HG03378 (cell line): ENCODE data around the gene NPAS3.
A peak's percentile ranks its signal among the peaks of the same experiment; 100 is the strongest.

Experiments
- ATAC-seq: cut with Tn5 transposase; IDR thresholded peaks from one replicate; pipeline ENCODE4 v1.9.1; 2021; ENCODE audit warnings: mild to moderate bottlenecking, moderate library complexity; ENCODE audit not compliant: unreplicated experiment

NPAS3 gene

DNA sequence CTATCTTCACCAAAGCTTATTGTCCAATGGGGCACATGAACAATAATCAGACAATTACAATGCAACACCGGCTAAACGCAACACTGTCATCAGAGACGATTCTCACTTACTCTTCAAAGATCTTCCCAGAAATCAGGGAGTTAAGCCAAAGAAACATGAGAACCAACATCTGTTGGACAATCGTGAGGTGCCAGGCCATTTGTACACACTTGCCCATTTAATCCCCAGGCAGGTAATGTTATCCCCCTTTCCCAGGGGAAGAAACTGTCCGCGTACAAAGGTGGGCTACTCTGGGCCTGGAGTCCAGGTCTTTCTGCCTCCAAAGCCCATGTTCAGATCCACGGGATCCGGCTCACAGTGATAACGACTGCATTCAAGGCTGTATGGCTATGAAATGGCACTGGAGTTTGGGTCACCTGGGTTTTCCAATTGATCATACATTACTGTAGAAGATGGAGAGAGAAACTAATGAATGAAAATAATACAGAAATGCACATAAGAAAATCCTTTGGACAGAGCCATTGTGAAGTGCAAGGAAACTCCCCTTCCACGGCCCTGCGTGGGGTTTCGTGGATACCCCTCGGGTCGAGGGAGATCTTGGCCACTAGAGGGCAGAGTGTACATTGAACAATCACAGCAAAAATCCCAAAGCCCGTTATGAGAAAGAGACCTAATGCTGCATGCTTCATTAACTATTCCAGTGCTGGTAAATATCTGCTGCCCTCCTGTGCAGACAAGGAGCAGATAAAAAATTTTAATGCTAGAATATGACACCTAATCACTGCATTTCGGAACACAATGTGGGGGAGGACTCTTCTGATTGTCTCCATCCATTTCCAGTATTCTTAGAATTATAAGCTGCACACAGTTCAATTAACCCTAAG is 900.8 kb downstream of the NPAS3 start:
- ATAC-seq = peak; percentile 59

GRCh38 chr14:33840797-33841196 is 902.1 kb downstream of the NPAS3 start:
- no peak for ATAC-seq

DNA sequence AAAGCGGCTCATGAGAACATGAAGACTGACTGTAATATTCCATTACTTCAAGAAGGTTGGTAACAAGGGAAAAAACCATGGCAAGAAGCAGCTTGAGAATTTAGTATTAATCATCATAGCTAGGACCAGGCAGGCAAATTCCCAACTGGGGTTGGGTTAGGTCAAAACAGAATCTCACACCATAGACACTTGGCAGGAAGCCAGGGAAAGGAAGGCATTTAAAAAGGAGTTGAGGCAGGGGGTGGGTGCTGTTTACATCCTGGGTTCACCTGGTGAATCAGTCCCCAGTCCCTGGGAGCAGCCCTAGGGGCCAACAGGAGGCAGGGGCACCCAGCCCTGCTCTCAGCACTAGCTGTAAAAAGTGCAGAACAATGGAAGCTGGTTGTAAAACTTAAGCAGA is 903.6 kb downstream of the NPAS3 start:
- no peak for ATAC-seq

GRCh38 chr14:33844118-33844517 is 905.4 kb downstream of the NPAS3 start:
- no peak for ATAC-seq

DNA sequence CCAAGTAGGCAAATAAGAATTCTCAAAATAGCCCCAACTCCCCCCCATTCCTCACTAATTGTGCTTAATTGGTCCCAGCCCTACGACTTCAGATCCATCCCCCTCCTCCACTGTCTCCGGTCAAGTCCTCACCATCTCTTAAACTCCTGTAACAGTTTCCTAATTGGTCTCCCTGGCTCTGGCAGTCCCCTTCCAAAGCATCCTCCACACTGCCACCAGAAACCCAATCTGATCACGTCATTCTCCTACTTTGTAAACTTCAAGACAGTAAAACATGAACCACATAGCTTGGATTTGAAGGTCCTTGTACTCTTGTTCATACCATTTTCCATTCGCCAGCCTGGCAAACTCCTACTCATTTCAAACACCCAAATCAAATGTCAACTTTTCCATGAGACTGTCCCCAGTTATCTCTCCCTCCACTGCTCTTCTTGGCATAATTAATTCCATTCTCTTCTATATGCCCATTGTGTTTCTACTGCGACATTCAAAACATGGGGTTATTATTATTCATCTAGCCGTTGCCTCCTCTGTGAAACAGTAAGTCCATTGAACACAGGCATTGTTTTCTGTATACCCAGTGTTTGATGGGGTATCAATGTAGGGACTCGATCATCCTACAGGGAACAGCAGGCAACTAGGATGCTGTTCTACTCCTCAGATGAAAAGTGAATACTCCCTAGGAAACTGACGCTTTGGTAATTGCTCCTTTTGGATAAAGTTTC is 907.6 kb downstream of the NPAS3 start:
- ATAC-seq = no peak

DNA sequence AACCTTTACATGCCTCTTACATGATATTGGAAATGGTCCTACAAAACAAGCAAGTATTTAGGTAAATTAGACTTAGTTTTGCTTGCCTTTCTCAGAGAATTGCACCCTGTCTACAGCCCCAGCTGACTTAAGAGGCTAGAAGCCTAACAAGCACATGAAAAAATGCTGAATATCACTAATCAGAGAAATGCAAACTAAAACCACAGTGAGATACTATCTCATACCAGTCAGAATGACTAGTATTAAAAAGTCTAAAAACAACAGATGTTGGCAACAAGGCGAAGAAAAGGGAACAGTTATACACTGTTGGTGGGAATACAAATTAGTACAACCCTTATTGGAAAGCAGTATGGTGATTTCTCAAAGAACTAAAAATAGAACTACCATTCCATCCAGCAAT is 908.4 kb downstream of the NPAS3 start:
- no peak for ATAC-seq

- no peak for ATAC-seq
These were observed 909.3 kb downstream of the NPAS3 start for GRCh38 chr14:33848009-33848408.

DNA sequence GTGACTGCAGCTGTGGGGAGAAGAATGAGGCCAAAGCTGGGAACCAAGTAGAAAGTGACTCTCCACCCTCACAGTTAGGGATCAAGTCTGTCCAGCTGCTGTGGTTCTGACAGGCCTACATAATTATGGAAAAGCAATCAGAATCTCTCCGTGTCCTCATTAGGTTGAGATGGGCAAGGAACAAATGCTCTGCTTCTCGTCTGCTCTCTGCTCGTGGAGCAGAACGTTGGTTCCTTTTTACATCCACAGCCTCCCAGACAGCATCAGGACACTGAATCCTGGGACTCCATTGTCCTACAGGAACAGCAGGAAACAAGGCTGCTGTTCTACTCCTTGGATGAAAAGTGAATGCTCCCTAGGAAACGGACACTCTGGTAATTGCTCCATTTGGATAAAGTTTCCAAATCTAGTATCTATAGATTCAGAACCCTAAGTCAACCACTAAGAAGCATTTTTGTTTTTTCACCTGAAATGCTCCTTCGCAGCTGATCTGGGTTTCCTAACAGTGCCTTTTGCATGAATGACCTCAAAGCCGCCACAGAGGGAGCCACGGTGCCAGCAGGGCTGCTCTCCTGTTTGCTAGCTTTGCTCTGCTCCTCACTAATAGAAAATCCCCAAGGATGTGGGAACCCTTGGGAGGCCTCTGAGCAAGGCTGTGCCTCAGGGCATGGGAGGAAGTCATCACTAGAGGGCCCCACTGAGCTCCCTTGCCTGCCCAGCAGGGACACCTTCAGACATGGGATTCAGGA is 910.2 kb downstream of the NPAS3 start:
- no peak for ATAC-seq

DNA sequence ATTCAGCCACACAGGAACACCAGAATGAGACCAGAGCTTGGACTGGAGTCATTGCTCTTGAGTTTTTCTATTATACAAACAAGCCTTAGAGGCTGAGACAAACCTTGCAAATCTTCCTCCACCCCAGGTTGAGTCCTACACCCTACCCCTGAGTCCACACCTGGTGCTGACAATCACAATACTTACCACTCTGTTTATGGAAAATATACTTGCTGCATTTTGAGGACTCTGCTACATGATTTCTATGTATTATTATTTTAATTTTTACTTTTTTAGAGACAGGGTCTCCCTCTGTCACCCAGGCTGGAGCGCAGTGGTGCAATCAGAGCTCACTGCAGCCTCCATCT is 910.7 kb downstream of the NPAS3 start:
- no peak for ATAC-seq

- no peak for ATAC-seq
These were observed 912.1 kb downstream of the NPAS3 start for GRCh38 chr14:33850826-33851225.

DNA sequence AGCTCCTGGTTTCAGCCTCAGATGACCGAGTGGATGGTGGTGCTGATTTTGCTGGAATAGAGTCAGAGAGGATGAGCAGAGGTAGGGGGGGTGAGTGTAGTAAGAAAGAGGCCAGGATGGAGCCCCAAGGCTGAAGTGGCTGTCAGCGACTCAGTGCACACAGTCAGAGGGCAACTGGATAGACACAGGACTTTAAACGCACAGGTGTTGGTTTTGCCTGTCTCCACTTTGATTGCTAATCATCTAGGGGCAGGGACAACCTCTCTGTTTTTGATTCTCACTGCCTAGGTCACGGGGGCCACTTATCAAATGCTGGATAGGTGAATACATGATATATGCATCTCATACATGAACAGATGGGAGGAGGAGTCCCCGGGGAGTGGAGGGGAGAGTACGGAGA is 912.7 kb downstream of the NPAS3 start:
- ATAC-seq = no peak

GRCh38 chr14:33851931-33852330 is 913.3 kb downstream of the NPAS3 start:
- no peak for ATAC-seq
